ENCODE results near the gene GCLC.

Gene GCLC

DNA sequence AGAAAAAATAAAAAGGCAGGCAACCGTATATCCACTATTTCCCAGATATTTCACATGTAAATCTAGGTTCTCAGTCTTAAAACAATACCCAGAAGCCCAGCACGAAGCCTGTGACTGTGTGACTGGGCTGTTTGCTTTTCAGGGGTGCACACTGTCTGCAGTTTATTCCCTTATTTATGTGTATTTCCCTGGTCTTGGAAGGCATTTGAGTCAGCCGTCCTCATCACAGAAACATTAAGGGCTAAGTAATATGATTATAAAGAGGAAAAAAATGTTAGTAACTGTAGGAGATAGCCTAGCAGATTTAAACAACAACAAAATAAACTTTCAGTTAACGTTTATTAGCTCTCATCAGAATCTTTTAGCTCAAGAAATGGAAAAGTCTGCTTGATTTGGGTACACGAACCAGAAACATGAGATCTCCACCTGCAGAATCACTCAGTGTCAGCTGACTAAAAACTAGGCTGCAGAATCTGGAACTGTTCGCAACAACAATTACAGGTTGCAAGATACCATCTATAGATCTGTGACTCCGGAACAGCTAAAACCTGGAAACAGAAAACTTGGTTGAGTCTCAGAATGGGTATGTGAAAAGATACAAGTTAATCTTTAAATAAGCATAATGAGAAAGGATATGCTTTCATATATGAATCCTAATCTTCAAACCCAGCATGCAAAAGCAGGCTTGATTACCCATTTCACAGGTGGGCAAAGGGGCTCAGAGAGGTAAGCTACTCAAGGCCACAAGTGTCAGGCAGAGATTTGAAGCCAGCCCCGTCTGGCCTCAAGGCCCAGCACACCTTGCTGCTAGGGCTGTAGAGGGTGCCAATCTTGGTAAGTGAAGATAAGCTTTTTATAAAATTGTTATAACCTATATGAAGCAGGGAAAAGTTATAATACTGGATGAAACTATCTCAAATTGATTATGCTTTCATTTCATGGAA is 21.1 kb downstream of the GCLC start:
- no peak overlapping the region for H2AFZ ChIP-seq (ENCODE audit: low read depth, low read length, severe bottlenecking)
- TF ChIP-seq EZH2phosphoT487 (conservative IDR thresholded peaks at IDR 0.05; ENCODE audit: low read length) (no peak), CTCF (IDR thresholded peaks at IDR 0.05; ENCODE audit: insufficient read depth, low read length, poor library complexity, severe bottlenecking) (no peak)
- H3K4me2 ChIP-seq (ENCODE audit: low read depth, low read length, poor library complexity, severe bottlenecking) = no peak overlapping the region
- no peak overlapping the region for H3K27ac ChIP-seq (ENCODE audit: low read depth, low read length)
- no peaks in the 10 kb centered on the region for H3K9me3 ChIP-seq (ENCODE audit: insufficient read depth, low read length)
- H4K20me1 ChIP-seq (ENCODE audit: low read depth, low read length) = peaks cover 25% of the 10 kb centered on the region
- H3K9me2 ChIP-seq (replicated peaks; ENCODE audit: insufficient read depth, low read length) = no peaks in the 10 kb centered on the region
- no peaks in the 10 kb centered on the region for H3F3A ChIP-seq (ENCODE audit: insufficient read depth)
- no peak overlapping the region for H3K9ac ChIP-seq (ENCODE audit: low read length)
- no peaks in the 10 kb centered on the region for H3K27me3 ChIP-seq (ENCODE audit: low read length)
- no peak overlapping the region for H3K4me3 ChIP-seq (ENCODE audit: insufficient read depth, low read length, poor library complexity, severe bottlenecking)
- peaks cover 43% of the 10 kb centered on the region for H3K79me2 ChIP-seq (ENCODE audit: insufficient read depth, low read length)
- H3K36me3 ChIP-seq (ENCODE audit: low read length) = no peaks in the 10 kb centered on the region

DNA sequence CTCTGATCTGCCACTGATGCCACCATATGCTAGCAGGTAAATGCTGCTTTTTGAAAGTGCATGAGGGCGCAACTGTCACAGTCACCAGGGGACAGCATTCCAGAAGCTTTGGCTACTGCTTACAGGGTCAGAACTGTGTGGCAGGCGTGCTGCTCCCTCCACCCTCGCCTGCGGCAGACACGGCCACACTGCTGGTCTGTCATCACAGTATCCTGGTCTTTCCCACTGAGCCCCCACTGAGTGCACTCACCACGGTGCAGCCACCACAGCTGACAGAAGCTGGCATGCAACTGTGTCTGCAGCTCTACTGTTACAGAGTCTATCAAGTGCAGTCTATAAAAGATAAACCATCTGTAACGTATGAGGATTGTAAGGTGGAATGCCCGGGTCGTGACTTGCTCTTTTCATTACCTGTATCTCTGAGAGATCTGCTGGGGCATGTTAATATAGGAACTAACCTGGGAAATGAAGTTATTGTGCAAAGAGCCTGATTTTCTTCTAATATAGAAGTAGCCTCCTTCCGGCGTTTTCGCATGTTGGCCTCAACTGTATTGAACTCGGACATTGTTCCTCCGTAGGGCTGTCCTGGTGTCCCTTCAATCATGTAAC is 24.5 kb downstream of the GCLC start:
- H3K4me3 ChIP-seq (ENCODE audit: insufficient read depth, low read length, poor library complexity, severe bottlenecking) = no peak overlapping the region
- no peaks in the 10 kb centered on the region for H3K27me3 ChIP-seq (ENCODE audit: low read length)
- 0 out of 2 replicates have a peak, but pooled peaks cover 3% of the 10 kb centered on the region for H4K20me1 ChIP-seq (ENCODE audit: low read depth, low read length)
- no peaks in the 10 kb centered on the region for H3K36me3 ChIP-seq (ENCODE audit: low read length)
- no peak overlapping the region for H3K4me2 ChIP-seq (ENCODE audit: low read depth, low read length, poor library complexity, severe bottlenecking)
- no peaks in the 10 kb centered on the region for H3K9me2 ChIP-seq (replicated peaks; ENCODE audit: insufficient read depth, low read length)
- H3F3A ChIP-seq (ENCODE audit: insufficient read depth) = no peaks in the 10 kb centered on the region
- H3K27ac ChIP-seq (ENCODE audit: low read depth, low read length) = no peak overlapping the region
- peaks cover 29% of the 10 kb centered on the region; the same call in 1 of the 2 replicates for H3K79me2 ChIP-seq (ENCODE audit: insufficient read depth, low read length)
- no peak overlapping the region for H2AFZ ChIP-seq (ENCODE audit: low read depth, low read length, severe bottlenecking)
- H3K9ac ChIP-seq (ENCODE audit: low read length) = no peak overlapping the region
- H3K9me3 ChIP-seq (ENCODE audit: insufficient read depth, low read length) = no peaks in the 10 kb centered on the region
- TF ChIP-seq CTCF (IDR thresholded peaks at IDR 0.05; ENCODE audit: insufficient read depth, low read length, poor library complexity, severe bottlenecking) (no peak), EZH2phosphoT487 (conservative IDR thresholded peaks at IDR 0.05; ENCODE audit: low read length) (no peak)

DNA sequence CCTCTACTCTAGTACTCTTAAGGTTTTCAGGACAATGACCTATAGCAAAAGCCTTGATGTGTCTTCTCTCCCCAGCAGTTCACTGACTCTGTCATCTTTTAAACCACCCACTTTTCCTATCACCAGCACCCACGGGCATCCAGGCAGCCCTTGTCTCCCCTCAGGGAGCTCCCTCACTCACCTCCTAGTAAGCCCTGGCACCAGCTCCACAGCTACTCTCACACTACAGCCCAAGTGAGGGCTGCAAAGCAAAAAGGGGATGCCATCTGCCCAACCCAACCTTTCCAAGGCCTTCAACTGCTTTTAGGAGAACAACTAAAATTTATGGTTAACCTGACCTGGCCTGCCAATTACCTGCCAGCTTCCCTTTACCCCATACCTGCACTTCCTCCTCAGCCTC is 26.0 kb downstream of the GCLC start:
- H3K9me2 ChIP-seq (replicated peaks; ENCODE audit: insufficient read depth, low read length) = no peaks in the 10 kb centered on the region
- no peak overlapping the region for H3K4me2 ChIP-seq (ENCODE audit: low read depth, low read length, poor library complexity, severe bottlenecking)
- no peaks in the 10 kb centered on the region; the same call in 1 of the 2 replicates for H3K36me3 ChIP-seq (ENCODE audit: low read length)
- H3K27ac ChIP-seq (ENCODE audit: low read depth, low read length) = no peak overlapping the region
- H3K9me3 ChIP-seq (ENCODE audit: insufficient read depth, low read length) = no peaks in the 10 kb centered on the region
- no peak overlapping the region for H2AFZ ChIP-seq (ENCODE audit: low read depth, low read length, severe bottlenecking)
- H3K4me3 ChIP-seq (ENCODE audit: insufficient read depth, low read length, poor library complexity, severe bottlenecking) = no peak overlapping the region
- no peaks in the 10 kb centered on the region for H3K27me3 ChIP-seq (ENCODE audit: low read length)
- H3F3A ChIP-seq (ENCODE audit: insufficient read depth) = no peaks in the 10 kb centered on the region
- H3K9ac ChIP-seq (ENCODE audit: low read length) = no peak overlapping the region
- peaks cover 16% of the 10 kb centered on the region; the same call in 1 of the 2 replicates for H3K79me2 ChIP-seq (ENCODE audit: insufficient read depth, low read length)
- TF ChIP-seq CTCF (IDR thresholded peaks at IDR 0.05; ENCODE audit: insufficient read depth, low read length, poor library complexity, severe bottlenecking) (no peak), EZH2phosphoT487 (conservative IDR thresholded peaks at IDR 0.05; ENCODE audit: low read length) (no peak)
- H4K20me1 ChIP-seq (ENCODE audit: low read depth, low read length) = no peaks in the 10 kb centered on the region
